ENCODE data around the gene STC2.
"Not testable (repeated sequence)": the region's sequence is repeated elsewhere in the genome, so short reads cannot be mapped to it uniquely, and the experiment has no call there.

The STC2 gene

GRCh38 chr5:173287086-173287485, 41.1 kb downstream of the STC2 start:
- POLR2A ChIA-PET: no interaction called here
- TF ChIP-seq CTCF (IDR thresholded peaks at IDR 0.05; ENCODE audit: control extremely low read depth, extremely low read depth, low read depth, missing control alignments): no peak
- CTCF ChIA-PET: interaction anchor here (1.2 to 3.8 kb wide), 5 partner anchors 8 to 303 kb away, joined by 4 to 17 read pairs (median 5); partner anchors contain the start of gene ATP6V0E1

GRCh38 chr5:173284343-173284958, 43.8 kb downstream of the STC2 start:
- POLR2A ChIA-PET; DNase-seq (ENCODE audit: extremely low spot score): not testable (repeated sequence)
- CTCF ChIA-PET: interaction anchor here (0.6 to 3.8 kb wide), 8 partner anchors 8 to 402 kb away, joined by 3 to 17 read pairs (median 4); no protein-coding TSS in a partner anchor

More at GRCh38 chr5:173287086-173287485, 41.1 kb downstream of the STC2 start:
- no peak for DNase-seq (ENCODE audit: extremely low spot score)

- ChIA-PET CTCF (interaction anchor here (0.6 to 3.8 kb wide), 8 partner anchors 9 to 402 kb away, joined by 3 to 17 read pairs (median 4); no protein-coding TSS in a partner anchor), POLR2A (no interaction called here)
- TF ChIP-seq CTCF (IDR thresholded peaks at IDR 0.05; ENCODE audit: control extremely low read depth, extremely low read depth, low read depth, missing control alignments): peak; percentile 72
- DNase-seq (ENCODE audit: extremely low spot score): peak; percentile 83
These were observed 44.6 kb downstream of the STC2 start for GRCh38 chr5:173283318-173284288.

- ChIA-PET POLR2A (no interaction called here), CTCF (interaction anchor here (0.7 to 1.6 kb wide), 2 partner anchors 10 to 116 kb away, joined by 3 to 4 read pairs; no protein-coding TSS in a partner anchor)
These were observed 45.3 kb downstream of the STC2 start for GRCh38 chr5:173282916-173283315.

GRCh38 chr5:173281910-173282309, 46.3 kb downstream of the STC2 start:
- CTCF ChIA-PET: interaction anchor here (1.0 to 1.6 kb wide), 2 partner anchors 11 to 13 kb away, joined by 4 read pairs; no protein-coding TSS in a partner anchor
- TF ChIP-seq CTCF (IDR thresholded peaks at IDR 0.05; ENCODE audit: control extremely low read depth, extremely low read depth, low read depth, missing control alignments): no peak
- DNase-seq (ENCODE audit: extremely low spot score): no peak
- POLR2A ChIA-PET: no interaction called here

More at GRCh38 chr5:173282916-173283315, 45.3 kb downstream of the STC2 start:
- no peak for DNase-seq (ENCODE audit: extremely low spot score)
- TF ChIP-seq CTCF (IDR thresholded peaks at IDR 0.05; ENCODE audit: control extremely low read depth, extremely low read depth, low read depth, missing control alignments): no peak

- POLR2A ChIA-PET: no interaction called here
- TF ChIP-seq CTCF (IDR thresholded peaks at IDR 0.05; ENCODE audit: control extremely low read depth, extremely low read depth, low read depth, missing control alignments): no peak
- CTCF ChIA-PET: interaction anchor here (1.1 to 2.6 kb wide), 2 partner anchors 14 to 17 kb away, joined by 3 to 15 read pairs; no protein-coding TSS in a partner anchor
- DNase-seq (ENCODE audit: extremely low spot score): no peak
These were observed 49.0 kb downstream of the STC2 start for GRCh38 chr5:173279166-173279565.

Data from GM10248 (cell line).